ENCODE measurements around the gene KCNH2.

The KCNH2 gene

DNA sequence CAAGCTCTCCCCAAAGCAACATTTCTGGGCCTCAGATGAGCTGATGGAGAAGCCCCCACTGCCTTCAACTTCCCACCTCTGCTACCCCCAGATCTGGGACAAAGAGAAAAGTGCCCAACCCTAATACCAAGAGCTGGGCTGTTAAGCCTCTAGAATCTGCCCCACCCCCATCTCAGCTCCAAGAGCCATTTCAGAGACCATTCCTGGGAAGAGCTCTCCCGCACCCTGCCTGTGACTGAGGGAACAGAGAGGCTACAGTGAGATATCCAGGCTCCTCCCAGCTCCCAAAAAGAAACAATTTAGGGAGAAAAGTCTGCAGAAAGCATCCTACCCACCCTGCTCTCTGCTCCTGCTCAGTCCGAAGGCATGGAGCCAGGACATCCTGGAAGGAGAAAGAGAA, 2.5 kb upstream of the KCNH2 start:
- intact Hi-C loops (cut with DNase I): no loop called here
- peak in 1 of 42 donors; percentile 28 for DNase-seq

- peak in 1 of 42 donors; percentile 13 for DNase-seq
- intact Hi-C loops (cut with DNase I): no loop called here
These were observed 1.7 kb upstream of the KCNH2 start for GRCh38 chr7:150979713-150980390.

GRCh38 chr7:150977382-150978125, 567 bp downstream of the KCNH2 start:
- peak in 2 of 42 donors; percentile 5 to 39 for DNase-seq
- intact Hi-C loops (cut with DNase I): no loop called here

DNA sequence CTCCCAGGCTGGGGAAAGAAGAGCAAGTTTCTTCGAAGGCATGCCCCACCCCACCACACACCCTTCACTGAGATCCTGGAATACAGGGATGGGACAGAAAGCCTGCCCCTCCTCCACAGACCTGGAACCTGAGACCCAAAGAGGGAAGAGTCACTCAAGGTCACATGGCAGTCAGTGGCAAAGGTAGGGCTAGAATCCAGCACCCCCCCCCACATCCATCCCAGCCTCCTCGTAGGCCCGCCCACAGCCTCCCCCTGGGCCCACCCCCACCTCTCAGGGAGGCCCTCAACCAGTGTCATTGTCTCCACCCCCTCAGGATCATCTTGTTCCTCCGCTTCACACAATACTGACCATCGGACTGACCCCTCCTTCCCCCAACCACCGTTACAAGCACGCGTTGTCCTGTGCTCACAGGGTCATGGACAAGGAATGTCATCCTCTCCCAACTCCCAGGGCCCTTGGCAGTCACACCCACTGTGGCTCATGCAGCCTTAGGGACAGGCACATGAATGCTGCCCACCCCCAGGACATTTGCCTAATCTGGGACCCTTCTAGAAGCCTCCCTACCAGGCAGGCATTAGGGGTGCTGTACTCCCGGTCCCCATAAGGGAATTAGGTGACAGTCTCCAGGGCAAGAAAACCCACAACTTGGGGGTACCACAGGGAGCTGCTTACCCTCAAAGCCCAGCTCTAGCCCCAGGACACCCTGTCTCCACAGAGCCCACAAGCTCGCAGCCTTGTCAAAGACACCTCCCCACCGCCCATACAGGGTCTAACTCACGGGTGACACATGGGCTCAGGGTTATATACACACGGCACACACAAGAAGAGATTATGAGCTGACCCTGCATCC, 1.4 kb downstream of the KCNH2 start:
- DNase-seq: no peak
- intact Hi-C loops (cut with DNase I): no loop called here

GRCh38 chr7:150975536-150976319, 2.4 kb downstream of the KCNH2 start:
- DNase-seq: no peak
- intact Hi-C loops (cut with DNase I): no loop called here

DNA sequence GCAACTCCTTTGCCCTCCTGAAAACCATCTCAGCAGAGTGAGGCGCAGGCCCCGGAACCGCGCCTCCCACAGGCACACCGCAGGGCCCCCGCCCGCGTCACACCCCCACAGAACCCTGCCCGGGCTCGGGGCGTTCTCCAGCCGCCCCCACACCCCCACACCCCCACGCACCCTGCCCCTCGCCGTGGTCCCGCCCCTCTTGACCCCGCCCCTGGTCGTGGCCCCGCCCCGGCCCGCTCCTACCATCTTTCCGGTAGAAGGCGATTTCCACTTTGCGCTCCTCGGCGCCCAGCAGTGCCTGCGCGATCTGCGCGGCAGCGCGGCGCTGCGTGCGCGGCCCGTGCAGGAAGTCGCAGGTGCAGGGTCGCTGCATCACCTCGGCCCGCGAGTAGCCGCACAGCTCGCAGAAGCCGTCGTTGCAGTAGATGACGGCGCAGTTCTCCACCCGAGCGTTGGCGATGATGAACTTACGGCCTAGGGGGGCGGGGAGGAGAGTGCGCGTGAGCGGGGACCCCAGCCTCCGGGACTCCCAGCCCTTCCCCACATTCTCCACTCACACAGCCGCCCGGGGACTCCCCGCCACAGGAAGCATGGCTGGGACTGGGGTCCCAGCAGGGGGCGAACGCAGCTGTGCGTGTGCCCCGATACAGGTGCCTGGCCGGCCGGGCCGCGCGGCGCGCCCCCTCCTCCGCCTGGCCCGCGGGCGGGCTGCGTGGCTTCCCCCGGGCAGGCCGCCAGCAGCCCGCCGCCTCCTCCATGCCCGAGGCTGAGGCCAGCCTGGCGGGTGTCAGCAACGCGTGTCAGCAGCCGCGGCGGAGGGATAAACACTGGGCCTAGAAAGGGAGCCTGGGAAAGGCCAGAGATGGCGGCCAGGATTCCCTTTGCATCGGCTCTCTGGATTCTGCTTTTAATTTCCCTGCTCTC, 3.4 kb downstream of the KCNH2 start:
- DNase-seq: peak in 40 of 42 donors; percentile 40 to 86 (median 72)
- intact Hi-C loops (cut with DNase I): no loop called here

- intact Hi-C loops (cut with DNase I): no loop called here
- DNase-seq: peak in 37 of 42 donors; percentile 40 to 87 (median 63)
These were observed 4.3 kb downstream of the KCNH2 start for GRCh38 chr7:150973571-150974451.

DNA sequence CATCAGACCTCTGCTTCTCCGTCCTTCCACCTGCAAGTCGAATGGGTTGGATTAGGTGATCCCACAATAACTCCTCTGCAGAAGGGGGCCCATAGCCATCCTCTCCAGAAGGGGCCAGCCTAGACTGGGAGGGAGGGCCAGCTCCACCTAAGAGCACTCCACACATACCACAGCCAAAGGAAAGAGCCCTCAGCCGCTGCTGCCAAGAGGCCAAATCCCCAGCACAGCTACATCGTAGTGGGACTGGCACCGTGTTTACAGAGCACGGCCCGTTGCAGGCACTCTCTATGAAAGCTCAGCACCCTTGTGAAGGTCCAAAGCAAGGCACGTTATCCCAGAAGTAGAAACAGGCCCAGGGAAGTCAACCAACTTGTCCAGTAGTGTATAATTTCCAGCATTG, 5.4 kb downstream of the KCNH2 start:
- intact Hi-C loops (cut with DNase I): no loop called here
- no peak for DNase-seq

DNA sequence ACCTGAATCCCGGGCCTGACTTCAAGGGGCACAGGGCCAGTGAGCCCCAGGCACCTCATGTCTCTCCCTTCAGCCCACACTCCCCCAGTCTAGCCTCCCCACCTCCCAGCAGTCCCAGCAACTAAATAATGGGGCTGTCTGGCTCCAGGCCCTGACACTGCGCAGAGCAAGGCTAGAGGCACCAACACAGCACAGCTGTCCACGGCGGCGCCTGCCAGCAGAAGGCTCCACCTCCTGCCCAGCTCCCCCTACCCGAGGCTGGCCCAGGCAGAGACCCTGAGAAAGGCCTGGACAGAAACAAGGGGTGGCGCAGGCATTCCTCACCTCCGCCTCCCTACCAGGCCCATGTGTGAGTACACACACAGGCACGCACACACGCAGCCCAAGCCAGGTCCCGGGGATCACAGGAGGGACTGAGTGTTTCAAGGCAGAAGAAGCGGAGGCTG, 6.1 kb downstream of the KCNH2 start:
- intact Hi-C loops (cut with DNase I): no loop called here
- peak; percentile 66 to 93 (median 84) for DNase-seq

- intact Hi-C loops (cut with DNase I): no loop called here
- DNase-seq: peak in 12 of 42 donors; percentile 19 to 65 (median 42)
These were observed 6.7 kb downstream of the KCNH2 start for GRCh38 chr7:150971242-150972022.

DNA sequence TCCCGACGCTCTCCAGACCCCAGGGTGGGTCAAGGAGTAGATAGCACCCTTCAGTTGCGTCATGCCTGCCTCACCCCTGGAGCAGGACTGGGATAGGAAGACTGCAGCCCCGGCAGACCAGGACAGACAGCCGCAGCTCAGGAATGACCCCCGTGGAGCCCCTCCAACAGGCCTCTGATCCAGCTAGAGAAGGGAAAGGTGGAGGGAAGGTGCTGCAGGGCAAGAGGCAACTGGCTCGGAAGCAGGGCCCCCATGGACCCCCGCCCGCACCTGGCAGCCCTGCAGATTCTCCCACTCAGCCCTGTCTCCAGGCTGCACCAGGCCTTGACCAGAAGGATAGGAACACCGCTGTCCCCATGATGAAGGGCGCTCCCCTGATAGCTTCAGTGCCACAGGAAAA, 7.7 kb downstream of the KCNH2 start:
- no peak for DNase-seq
- intact Hi-C loops (cut with DNase I): no loop called here

DNA sequence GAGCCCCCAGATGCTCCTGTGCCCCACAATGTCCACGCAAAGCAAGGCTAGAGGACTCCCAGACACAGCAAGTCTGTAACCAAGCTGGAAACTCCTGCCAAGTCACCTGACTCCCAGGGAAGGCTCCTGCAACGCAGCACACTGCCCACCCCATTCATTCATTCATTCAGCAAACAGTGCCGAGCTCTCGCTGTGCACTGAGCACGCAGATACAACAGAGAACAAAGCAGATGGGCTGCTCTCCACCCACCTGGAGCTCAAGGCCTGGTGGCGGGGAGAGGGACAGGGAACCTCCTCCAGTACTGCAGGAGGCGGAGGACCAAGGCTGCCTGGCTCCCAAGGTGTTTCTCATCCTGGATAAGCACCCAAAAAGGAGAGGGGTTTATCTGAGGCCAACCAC, 8.6 kb downstream of the KCNH2 start:
- intact Hi-C loops (cut with DNase I): no loop called here
- peak in 1 of 42 donors; percentile 44 for DNase-seq

DNA sequence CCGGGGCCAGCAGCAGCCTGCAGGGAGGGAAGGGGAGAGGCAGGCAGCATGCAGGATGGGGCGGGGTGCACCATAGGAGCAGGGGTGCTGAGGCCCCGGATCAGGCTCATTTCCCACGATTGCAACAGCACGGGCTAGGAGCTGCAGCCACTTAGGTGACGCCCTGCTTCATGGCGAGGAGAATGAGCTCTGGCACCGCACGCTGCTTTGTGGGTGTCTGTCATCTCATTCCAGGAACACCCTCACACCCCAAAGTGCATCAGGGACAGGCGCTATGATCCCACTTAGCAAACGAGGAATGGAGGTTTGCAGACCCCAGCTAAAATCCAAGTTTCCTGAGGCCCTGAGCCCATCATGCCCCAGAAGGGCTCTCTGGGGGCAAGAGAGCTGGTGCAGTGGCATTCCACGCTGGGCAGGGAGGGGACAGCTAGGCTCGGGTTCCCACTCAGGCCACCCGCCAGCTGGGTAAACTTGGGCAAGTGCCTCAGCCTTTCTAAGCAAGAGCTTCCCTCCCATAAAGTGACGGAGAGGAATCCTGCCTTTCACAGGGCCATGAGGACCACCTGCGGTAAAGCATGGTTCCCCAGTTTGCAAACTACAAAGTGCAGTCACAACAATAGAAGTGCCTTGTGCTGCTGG, 9.3 kb downstream of the KCNH2 start:
- intact Hi-C loops (cut with DNase I): no loop called here
- peak in 21 of 42 donors; percentile 33 to 83 (median 56) for DNase-seq

- intact Hi-C loops (cut with DNase I): no loop called here
- no peak for DNase-seq
These were observed 9.9 kb downstream of the KCNH2 start for GRCh38 chr7:150968056-150968733.

DNA sequence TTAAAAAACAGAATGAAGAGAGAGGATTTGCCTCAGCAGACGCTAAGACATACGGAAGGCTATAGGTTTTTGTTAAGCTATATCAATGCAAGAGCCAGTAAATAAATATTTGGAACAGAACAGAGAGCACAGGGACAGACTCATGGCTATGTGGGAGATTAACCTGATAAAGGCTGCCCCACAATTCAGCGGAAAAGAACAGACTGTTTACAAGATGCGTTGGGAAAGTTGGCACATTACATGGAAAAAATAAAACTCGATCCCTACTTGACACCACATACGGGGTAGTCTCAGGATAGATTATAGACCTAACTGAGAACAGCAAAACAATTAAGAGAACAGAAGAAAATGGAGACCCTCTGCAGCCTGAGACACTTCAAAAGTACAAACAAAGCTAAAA, 10.8 kb downstream of the KCNH2 start:
- intact Hi-C loops (cut with DNase I): no loop called here
- no peak for DNase-seq

All from head of caudate nucleus (tissue), 42 donors.